Activated T-cell treated with anti-CD3 and anti-CD28 coated beads for 48 hours (primary cell): ENCODE results near the gene CLMN.

Experiments
- DNase-seq: peaks from one replicate; pipeline ENCODE4 v3.0.0-alpha.2; 2020; ENCODE audit warnings: low read depth

CLMN gene

DNA sequence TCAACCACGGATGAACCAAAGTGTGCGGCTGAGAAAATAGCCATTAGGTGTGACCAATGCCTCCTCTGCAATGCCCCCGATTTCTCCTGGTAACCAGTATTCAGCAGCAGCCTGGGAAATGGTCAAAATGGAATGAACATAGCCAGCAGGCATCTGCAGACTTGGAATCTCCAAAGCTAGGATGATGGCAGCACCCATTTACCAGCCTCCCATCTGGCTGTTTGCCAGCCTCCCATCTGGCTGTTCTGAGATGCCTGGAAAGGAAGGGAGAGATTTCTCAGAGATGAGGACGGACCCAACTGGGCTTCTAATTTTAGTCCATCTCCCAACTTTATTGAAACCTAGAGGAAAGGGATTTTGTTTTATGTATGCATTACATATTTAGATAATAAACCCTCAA, 16.2 kb downstream of the CLMN start:
- DNase-seq: no peak

DNA sequence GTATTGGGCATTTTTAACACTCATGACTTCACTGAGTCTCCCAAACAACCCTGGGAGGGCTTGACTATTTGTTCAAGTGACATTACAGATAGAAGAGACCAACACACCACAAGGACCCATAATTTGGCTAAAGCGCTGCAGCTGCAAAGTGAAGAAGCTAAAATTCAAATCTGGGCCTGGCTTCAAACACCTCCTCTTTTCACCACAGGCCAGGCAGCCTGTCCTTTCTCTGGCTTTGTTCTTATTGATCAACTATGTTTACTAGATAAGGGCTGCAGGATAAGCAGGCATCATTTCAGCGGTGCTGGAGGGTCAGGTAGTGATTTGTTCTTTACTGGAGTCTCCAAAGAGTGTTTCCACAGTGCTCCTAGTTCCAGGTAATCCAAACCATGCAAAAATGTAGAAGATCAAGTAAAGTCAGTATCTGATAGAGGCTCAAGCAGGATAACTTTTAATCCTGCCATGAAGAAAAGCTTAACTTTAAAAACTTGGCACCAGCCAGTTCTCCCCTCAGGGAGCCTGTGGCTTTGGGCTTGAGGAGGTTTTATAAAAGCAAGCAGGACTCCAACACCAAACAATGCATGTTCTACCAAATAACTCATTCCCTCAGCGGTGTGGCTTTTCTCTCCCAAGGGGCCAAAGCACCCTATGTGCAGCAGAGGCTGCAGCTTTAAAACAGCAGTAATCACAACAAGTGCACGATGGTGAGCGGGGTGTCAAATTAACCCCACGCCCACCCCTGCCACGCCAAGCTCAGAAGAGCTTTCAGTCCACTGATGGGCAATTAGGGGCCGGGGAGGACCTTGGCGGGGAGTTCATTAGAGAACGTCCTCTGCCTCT, 16.8 kb downstream of the CLMN start:
- DNase-seq: no peak

DNA sequence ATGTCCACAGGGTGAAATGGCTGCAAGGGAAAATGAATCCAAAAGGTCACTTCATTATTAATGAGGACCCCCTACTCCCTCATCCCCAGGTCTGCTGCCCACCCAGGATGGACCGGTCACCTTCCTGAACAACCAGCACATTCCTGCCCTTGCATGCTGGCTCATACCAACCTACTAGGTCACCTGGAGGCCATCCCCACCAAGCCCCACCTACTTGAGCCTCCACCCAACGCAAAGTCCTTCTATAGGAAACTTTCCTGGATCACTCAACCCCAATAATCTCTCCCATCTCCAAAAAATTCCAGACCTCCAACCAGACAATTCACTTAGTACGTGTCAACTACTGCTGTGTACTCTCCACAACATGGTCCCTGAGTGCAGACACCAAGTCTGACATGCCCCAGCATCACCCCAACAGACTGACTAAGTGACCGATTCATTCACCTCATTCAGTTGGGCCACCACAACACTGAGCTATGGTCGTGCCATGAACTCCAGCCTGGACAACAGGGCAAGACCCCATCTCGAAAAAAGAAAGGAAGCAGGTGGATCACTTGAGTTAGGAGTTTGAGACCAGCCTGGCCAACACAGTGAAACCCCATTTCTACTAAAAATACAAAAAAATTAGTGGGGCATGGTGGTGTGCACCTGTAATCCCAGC, 18.1 kb downstream of the CLMN start:
- no peak for DNase-seq

DNA sequence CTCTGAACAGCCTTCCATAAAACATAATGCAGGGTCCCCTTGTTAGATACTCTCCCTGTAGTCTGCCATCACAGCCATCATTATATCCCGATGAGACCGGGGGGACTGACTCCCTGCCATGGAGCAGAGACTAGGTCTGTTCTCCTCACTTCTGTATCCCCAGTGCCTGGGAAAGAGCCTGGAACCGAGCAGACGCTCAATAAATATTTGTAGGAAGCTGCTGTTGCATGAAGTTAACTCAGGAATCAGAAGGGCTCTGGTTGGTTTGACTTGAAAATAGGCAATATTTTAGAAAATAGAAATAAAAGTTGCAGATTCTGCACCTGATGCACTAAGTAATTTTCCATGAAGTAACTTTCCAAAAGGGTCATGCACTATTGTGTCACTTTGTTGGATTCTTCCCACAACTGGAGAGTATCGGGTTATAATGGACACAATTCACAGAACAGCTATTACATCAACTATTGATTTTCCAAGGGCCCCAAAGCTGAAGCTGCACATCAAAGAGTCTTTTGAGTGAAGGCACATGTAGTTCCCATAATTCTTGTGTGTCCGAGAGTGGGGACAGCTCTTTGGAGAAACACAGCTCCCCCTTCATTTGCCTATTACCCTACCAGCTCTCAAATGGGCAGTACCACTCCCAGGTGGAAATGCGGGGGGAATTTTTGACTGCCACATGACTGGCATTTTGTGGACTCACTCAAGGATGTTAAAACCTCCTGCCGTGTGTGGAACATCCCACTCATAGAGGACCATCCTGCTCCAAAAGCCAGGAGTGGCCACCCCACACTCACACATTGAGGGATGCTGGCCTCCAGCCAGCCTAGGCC, 18.8 kb downstream of the CLMN start:
- no peak for DNase-seq

DNA sequence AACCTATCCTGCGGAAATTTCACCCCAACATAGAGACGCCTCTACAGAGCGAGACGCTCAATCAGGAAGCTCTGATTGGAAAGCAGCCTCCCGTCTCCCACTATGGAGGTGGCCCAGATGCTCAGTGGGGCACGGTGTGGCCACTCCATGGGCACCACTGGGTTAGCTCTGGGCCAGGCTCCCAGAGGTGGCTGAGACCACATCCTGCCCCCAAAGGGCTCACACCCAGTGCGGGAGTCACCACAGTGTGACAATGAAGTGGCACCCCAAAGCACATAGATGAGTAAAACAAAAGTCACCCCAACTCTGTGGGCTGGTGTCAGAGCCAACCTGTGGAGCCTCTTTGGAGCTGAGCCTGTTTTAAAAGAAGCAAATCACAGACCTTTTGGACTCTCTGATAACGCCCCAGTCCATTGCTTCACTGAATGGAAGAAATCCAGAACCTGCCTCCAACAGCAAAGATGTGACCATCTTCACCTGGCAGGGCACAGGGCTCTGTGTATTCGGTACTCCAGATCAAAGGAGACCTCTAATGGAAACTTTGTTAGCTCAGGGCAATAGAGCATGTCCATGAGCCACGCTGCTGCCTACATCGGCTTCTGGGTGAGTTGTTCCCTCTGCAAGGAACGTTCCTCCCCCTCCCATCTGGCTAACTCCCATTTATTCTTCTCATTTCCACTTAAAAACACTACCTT, 19.6 kb downstream of the CLMN start:
- no peak for DNase-seq

- no peak for DNase-seq
Observed at GRCh38 chr14:95299271-95299670, 20.4 kb downstream of the CLMN start.

- DNase-seq: no peak
Observed at GRCh38 chr14:95297832-95298231, 21.9 kb downstream of the CLMN start.

DNA sequence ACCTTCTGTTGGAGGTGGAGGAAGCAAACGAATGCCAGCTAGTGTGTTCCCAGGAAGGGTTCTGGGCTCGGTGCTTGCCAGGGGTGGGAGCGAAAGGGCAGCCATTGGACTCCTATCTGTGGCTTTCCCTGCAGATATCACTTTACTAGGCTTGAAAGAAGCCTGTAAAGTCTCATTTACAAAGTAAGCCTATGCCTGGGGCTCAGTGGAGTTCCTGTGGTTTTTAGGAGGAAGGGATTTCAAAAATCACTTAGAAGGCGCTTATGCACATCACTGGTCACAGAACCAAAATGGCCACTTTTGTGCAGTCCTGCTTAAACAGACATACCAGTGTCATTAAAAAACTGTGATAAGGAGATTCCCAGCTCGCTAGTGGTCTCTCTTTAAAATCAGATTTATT, 22.7 kb downstream of the CLMN start:
- DNase-seq: no peak

GRCh38 chr14:95295600-95296376, 23.9 kb downstream of the CLMN start:
- DNase-seq: no peak

DNA sequence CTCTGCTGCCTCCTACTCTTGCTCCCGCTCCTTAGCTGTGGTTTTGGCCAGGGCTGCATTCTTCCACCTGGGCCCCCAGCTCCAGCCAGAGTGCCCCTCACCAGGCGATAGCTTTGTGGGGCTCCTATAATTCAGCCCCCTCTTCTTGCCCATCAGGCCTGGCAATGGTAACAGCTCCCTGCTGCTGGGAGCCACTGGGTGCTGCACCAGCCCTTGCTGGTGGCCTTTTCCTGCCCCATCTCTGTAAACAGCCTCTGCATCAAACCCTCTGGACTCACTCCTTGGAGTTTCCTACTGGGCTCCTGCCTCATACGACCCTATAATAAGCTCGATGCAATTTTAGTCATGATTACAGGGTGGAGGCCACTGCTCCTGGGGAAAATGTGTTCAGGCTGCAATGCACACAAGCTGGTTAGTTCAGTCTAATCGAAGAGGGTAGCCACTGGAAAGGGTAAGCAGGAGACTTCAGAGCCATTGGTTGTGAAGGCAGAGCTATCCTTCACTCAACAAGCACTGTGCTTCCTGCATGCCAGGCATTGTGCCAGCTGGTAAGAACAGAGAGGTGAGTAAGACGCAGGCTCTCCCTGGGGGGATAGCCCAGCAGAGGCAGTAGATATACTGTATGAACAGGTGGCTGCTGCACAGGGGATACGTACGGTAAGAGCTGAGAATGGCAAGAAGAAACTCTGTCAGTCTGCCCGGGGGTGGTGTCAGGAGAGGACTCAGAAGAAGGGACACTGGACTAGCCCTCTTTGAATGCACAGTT, 24.7 kb downstream of the CLMN start:
- DNase-seq: no peak

GRCh38 chr14:95294320-95294719, 25.4 kb downstream of the CLMN start:
- no peak for DNase-seq

- DNase-seq: no peak
Observed at GRCh38 chr14:95293449-95293848, 26.3 kb downstream of the CLMN start.

- no peak for DNase-seq
Observed at GRCh38 chr14:95292660-95293425, 26.9 kb downstream of the CLMN start.

- DNase-seq: no peak
Observed at GRCh38 chr14:95291859-95292542, 27.7 kb downstream of the CLMN start.

GRCh38 chr14:95290871-95291431, 28.8 kb downstream of the CLMN start:
- DNase-seq: no peak

DNA sequence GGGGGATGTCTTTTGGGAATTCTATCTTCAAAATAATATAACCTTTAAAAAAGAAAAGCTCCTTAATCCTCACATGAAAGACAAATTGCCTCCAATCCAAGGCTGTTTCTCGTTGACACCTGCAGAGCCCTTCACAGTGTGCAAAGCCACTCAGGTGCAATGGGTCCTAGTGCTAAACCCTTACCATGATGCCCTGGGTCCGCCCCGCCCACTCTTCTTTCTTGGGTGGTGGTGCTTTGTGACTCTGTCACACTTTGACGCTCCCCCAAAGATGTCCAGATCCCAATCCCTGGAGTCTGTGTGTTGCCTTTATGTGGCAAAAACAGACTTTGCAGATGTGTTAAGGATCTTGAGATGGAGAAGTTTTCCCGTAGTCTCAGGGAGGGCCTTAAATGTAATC, 29.7 kb downstream of the CLMN start:
- no peak for DNase-seq

- DNase-seq: no peak
Observed at GRCh38 chr14:95289323-95290010, 30.2 kb downstream of the CLMN start.

DNA sequence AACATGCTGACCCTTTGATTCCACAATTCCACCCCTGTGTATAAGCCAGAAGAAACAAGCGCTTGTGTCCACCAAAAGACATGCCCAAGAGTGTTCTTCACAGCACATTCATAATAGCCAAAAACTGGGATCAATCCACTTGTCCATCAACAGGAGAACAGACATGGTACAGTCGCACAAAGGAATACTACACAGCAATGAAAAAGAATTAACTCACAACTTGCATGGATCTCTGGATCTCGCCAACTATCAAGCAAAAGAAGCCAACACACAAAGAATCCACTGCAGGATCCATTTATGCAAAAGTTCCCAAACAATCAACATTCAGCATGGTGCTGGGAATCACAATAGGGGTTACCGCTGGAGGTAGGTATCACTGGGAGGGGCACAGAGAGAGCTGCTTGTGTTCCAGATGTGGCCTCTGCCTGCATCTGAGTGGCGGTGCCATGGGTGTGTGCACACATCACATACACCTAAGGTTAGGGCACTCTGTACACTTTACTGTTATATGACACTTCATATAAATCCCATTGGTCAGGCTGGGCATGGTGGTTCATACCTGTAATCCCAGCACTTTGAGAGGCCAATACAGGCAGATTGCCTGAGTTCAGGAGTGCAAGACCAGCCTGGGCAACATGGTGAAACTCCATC, 30.9 kb downstream of the CLMN start:
- DNase-seq: no peak
